Erythroblast (primary cell): ENCODE measurements around the gene CKB.

Experiments used
- GATA1 ChIP-seq: IDR thresholded peaks from 2 replicates; pipeline ENCODE4 v1.6.1; 2011; ENCODE audit warnings: low read depth, mild to moderate bottlenecking, control low read depth, low read length, moderate library complexity
- POLR2A ChIP-seq: IDR thresholded peaks from 2 replicates; pipeline ENCODE4 v1.6.1; 2011; ENCODE audit warnings: mild to moderate bottlenecking, low read length

DNA sequence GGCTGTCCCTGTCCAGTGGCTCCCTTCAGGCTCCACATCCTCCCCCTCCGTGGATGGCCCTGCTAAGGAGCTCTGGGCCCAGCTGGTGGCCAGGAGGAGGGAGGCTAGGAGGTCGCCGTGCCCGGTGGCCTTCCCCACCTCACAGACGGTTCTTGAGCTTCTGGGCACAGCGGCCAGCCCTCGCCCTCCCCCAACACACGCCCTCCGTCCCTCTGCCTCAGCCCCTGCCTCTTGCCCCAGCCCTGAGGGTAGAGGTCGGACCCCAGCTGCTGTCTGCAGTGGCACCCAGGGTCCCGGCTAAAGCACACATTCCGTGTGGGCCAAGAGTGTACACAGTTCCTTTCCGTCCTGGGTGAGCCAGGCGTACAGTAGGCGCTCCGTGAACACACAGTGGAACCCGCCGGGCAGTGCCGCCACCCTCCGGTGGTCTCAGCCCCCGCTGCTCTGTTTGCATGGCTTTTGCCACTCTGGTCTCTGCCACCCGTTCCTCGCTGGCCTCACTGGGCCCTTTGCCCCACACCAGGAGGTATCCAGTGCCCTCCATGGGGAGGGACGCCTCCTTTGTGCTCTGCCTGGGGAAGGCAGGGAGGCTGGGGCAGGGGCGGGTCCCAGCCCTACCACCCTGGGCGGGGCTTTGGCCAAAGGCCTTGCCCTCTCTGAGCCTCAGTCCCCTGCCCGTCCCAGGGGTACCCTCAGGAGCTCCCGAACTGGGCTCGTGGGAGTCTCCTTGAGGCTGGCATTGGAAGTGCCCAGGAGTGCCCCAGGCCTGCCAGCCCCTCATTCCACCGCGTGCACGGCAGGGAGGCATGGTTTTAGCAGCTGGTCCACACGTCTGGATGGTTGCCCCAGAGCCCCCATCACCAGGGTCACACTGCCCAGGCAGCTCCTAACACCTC, 19.3 kb upstream of the CKB start:
- TF ChIP-seq POLR2A (no peak), GATA1 (no peak)
